NCI-H146 treated with DMSO at 0.1 percent for 48 hours (cell line): Measurements from ENCODE around the gene ZNF304.
A peak's percentile ranks its signal among the peaks of the same experiment; 100 is the strongest.
"Not testable (repeated sequence)": the region's sequence is repeated elsewhere in the genome, so short reads cannot be mapped to it uniquely, and the experiment has no call there.

Experiments used
- DNase-seq: peaks from one replicate; lab custom pipeline; 2025; ENCODE audit not compliant: unreplicated experiment; lab: John Stamatoyannopoulos, UW

ZNF304 gene

GRCh38 chr19:57359300-57359699 lies 8.2 kb downstream of the ZNF304 start:
- DNase-seq = no peak

GRCh38 chr19:57362419-57362818 lies 11.3 kb downstream of the ZNF304 start:
- DNase-seq = no peak

- peak; percentile 97 for DNase-seq
Observed at GRCh38 chr19:57362997-57363687, 12.1 kb downstream of the ZNF304 start, which contains the start of the genes TRAPPC2B and ZNF547. Gene TRAPPC2B (plus strand): TSS chr19:57363551. CDS start chr19:57364834, 1,283 bp downstream. Gene ZNF547 (plus strand): TSS chr19:57363551. CDS start chr19:57368556, 5,005 bp downstream.

GRCh38 chr19:57363688-57364181 lies 12.7 kb downstream of the ZNF304 start:
- DNase-seq = no peak

- no peak for DNase-seq
Observed at GRCh38 chr19:57366776-57367175, 15.7 kb downstream of the ZNF304 start.

GRCh38 chr19:57374179-57374578 lies 23.1 kb downstream of the ZNF304 start:
- no peak for DNase-seq

GRCh38 chr19:57374647-57375046 lies 23.6 kb downstream of the ZNF304 start:
- not testable (repeated sequence) for DNase-seq

GRCh38 chr19:57376151-57376550 lies 25.1 kb downstream of the ZNF304 start:
- DNase-seq = no peak

- no peak for DNase-seq
Observed at GRCh38 chr19:57377498-57378146, 26.6 kb downstream of the ZNF304 start.

- DNase-seq = no peak
Observed at GRCh38 chr19:57380923-57381322, 29.9 kb downstream of the ZNF304 start.

GRCh38 chr19:57382806-57383488 lies 31.9 kb downstream of the ZNF304 start:
- no peak for DNase-seq

GRCh38 chr19:57389194-57389729 lies 38.2 kb downstream of the ZNF304 start:
- no peak for DNase-seq

- DNase-seq = peak; percentile 96
Observed at GRCh38 chr19:57389730-57390598, 38.9 kb downstream of the ZNF304 start, which contains the start of gene ZNF548. Gene ZNF548 (plus strand): TSS chr19:57389854. CDS start chr19:57390100, 246 bp downstream.

GRCh38 chr19:57395710-57396109 lies 44.6 kb downstream of the ZNF304 start:
- DNase-seq = no peak

GRCh38 chr19:57398868-57399267 lies 47.8 kb downstream of the ZNF304 start:
- DNase-seq = no peak

- DNase-seq = no peak
Observed at GRCh38 chr19:57403737-57404563, 52.9 kb downstream of the ZNF304 start.

- peak; percentile 37 for DNase-seq
Observed at GRCh38 chr19:57406516-57407123, 55.5 kb downstream of the ZNF304 start.
